Measurements from ENCODE around the gene SMKR1.

DNA sequence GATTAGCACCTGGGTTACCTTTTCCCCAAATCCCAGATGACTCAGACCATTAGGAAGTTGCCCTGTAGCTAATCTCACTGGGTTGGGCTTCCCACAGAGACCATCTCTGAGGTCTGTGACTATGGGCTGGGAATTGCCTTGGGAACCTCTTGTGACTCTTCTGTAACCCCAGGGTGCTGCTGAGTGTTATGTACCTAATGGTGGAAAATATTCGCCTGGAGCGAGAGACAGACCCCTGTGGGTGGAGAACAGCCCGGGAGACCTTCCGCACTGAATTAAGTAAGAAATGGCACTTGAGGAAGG is 48.1 kb upstream of the SMKR1 start:
- TF ChIP-seq, protein P1, sequence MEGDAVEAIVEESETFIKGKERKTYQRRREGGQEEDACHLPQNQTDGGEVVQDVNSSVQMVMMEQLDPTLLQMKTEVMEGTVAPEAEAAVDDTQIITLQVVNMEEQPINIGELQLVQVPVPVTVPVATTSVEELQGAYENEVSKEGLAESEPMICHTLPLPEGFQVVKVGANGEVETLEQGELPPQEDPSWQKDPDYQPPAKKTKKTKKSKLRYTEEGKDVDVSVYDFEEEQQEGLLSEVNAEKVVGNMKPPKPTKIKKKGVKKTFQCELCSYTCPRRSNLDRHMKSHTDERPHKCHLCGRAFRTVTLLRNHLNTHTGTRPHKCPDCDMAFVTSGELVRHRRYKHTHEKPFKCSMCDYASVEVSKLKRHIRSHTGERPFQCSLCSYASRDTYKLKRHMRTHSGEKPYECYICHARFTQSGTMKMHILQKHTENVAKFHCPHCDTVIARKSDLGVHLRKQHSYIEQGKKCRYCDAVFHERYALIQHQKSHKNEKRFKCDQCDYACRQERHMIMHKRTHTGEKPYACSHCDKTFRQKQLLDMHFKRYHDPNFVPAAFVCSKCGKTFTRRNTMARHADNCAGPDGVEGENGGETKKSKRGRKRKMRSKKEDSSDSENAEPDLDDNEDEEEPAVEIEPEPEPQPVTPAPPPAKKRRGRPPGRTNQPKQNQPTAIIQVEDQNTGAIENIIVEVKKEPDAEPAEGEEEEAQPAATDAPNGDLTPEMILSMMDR (IDR thresholded peaks at IDR 0.05) = no peak
- TF ChIP-seq POLR2AphosphoS5 (IDR thresholded peaks at IDR 0.05) = no peak
